Uterus (tissue), 2 donors: ENCODE data around the gene SLC25A21.

ENCODE experiments used
- POLR2A ChIP-seq, 2 donors: fragments of 450-650 bp; IDR thresholded peaks; one replicate each; pipeline ENCODE4 v1.6.1; 2016; ENCODE audit warnings: antibody characterized with exemption in 2 of 2, mild to moderate bottlenecking in 1 of 2, moderate library complexity in 1 of 2
- TF ChIP-seq, protein P1 (sequence below), 4 experiments: fragments of 200-600 bp in 2 of 4; fragments of 450-650 bp in 2 of 4; sonication (generic) in 2 of 4; IDR thresholded peaks; one replicate each; pipeline ENCODE4 v1.5.1; 2016 to 2019; ENCODE audit warnings: antibody characterized with exemption in 4 of 4, mild to moderate bottlenecking in 2 of 4, moderate library complexity in 1 of 4

DNA sequence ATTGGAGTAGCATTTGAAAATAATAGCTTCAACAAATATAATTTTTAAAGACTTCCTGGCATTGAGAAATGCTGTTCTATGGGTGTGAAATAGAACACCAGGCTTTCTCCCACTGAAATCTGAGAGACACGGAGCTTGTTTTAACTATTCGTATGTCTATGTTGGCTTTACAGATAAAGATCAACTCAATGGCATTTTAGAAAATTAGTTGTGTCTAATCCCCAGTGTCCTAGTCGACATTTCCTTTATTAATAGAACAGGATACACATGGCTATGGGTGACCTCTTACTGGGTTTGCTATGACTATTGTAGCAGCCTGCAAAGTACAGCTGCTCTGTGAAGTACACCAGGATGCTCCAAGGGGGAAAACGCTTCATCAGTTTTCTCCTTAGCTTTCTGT lies 159.3 kb downstream of the SLC25A21 start:
- TF ChIP-seq, protein P1, sequence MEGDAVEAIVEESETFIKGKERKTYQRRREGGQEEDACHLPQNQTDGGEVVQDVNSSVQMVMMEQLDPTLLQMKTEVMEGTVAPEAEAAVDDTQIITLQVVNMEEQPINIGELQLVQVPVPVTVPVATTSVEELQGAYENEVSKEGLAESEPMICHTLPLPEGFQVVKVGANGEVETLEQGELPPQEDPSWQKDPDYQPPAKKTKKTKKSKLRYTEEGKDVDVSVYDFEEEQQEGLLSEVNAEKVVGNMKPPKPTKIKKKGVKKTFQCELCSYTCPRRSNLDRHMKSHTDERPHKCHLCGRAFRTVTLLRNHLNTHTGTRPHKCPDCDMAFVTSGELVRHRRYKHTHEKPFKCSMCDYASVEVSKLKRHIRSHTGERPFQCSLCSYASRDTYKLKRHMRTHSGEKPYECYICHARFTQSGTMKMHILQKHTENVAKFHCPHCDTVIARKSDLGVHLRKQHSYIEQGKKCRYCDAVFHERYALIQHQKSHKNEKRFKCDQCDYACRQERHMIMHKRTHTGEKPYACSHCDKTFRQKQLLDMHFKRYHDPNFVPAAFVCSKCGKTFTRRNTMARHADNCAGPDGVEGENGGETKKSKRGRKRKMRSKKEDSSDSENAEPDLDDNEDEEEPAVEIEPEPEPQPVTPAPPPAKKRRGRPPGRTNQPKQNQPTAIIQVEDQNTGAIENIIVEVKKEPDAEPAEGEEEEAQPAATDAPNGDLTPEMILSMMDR (IDR thresholded peaks at IDR 0.05): no peak
- TF ChIP-seq POLR2A (IDR thresholded peaks at IDR 0.05): no peak
